ENCODE results near the gene CEACAM8. TPM values are rescaled to one million over a fixed set of nuclear protein-coding genes. Genes with fewer than 3 reads are reported as not detected.

Gene CEACAM8
- total and polyA plus RNA-seq, 2 donors, result 0.11 TPM; not detected in 1

GRCh38 chr19:42601811-42602443 is 7.2 kb upstream of the CEACAM8 start:
- no peak overlapping the region for H3K27ac ChIP-seq (ENCODE audit: low read depth)
- no peaks in the 10 kb centered on the region for H3K36me3 ChIP-seq (ENCODE audit: insufficient read depth)
- WGBS, result 27% methylated on average over 5 of the region's 5 CpGs
- H3K4me1 ChIP-seq (ENCODE audit: insufficient read depth), result no peaks in the 10 kb centered on the region
- no peak overlapping the region for H3K4me3 ChIP-seq (ENCODE audit: low read depth, low read length)
- no peak for DNase-seq (ENCODE audit: extremely low spot score)

GRCh38 chr19:42596391-42597072 is 1.8 kb upstream of the CEACAM8 start:
- 17% methylated on average over 16 of the region's 16 CpGs for WGBS

GRCh38 chr19:42595550-42596172 is 937 bp upstream of the CEACAM8 start:
- no peak for DNase-seq (ENCODE audit: extremely low spot score)
- WGBS, result 79% methylated on average over 11 of the region's 11 CpGs
- no peak overlapping the region for H3K27ac ChIP-seq (ENCODE audit: low read depth)

More at GRCh38 chr19:42596391-42597072, 1.8 kb upstream of the CEACAM8 start:
- no peaks in the 10 kb centered on the region for H3K4me1 ChIP-seq (ENCODE audit: insufficient read depth)
- no peaks in the 10 kb centered on the region for H3K36me3 ChIP-seq (ENCODE audit: insufficient read depth)
- H3K27ac ChIP-seq (ENCODE audit: low read depth), result no peak overlapping the region
- DNase-seq (ENCODE audit: extremely low spot score), result no peak
- no peak overlapping the region for H3K4me3 ChIP-seq (ENCODE audit: low read depth, low read length)

GRCh38 chr19:42589792-42590191 is 4.9 kb downstream of the CEACAM8 start:
- Histone ChIP-seq H3K27ac (ENCODE audit: low read depth) (no peak overlapping the region), H3K4me3 (ENCODE audit: low read depth, low read length) (no peak overlapping the region), H3K36me3 (ENCODE audit: insufficient read depth) (no peaks in the 10 kb centered on the region), H3K4me1 (ENCODE audit: insufficient read depth) (no peaks in the 10 kb centered on the region)
- WGBS, result 85% methylated on average over 7 of the region's 7 CpGs
- no peak for DNase-seq (ENCODE audit: extremely low spot score)

More at GRCh38 chr19:42595550-42596172, 937 bp upstream of the CEACAM8 start:
- H3K4me3 ChIP-seq (ENCODE audit: low read depth, low read length), result no peak overlapping the region
- H3K4me1 ChIP-seq (ENCODE audit: insufficient read depth), result no peaks in the 10 kb centered on the region
- H3K36me3 ChIP-seq (ENCODE audit: insufficient read depth), result no peaks in the 10 kb centered on the region

GRCh38 chr19:42584466-42584865 is 10.3 kb downstream of the CEACAM8 start:
- Histone ChIP-seq H3K4me3 (ENCODE audit: low read depth, low read length) (no peak overlapping the region), H3K4me1 (ENCODE audit: insufficient read depth) (no peaks in the 10 kb centered on the region), H3K27ac (ENCODE audit: low read depth) (no peak overlapping the region), H3K36me3 (ENCODE audit: insufficient read depth) (no peaks in the 10 kb centered on the region)
- no peak for DNase-seq (ENCODE audit: extremely low spot score)

- Histone ChIP-seq H3K36me3 (ENCODE audit: insufficient read depth) (no peaks in the 10 kb centered on the region), H3K4me1 (ENCODE audit: insufficient read depth) (no peaks in the 10 kb centered on the region), H3K27ac (ENCODE audit: low read depth) (no peak overlapping the region), H3K4me3 (ENCODE audit: low read depth, low read length) (no peak overlapping the region)
- 35% methylated on average over 1 of the region's 1 CpG for WGBS
- no peak for DNase-seq (ENCODE audit: extremely low spot score)
Measured at GRCh38 chr19:42577016-42577415, 17.7 kb downstream of the CEACAM8 start.

GRCh38 chr19:42576241-42576640 is 18.5 kb downstream of the CEACAM8 start:
- H3K36me3 ChIP-seq (ENCODE audit: insufficient read depth), result no peaks in the 10 kb centered on the region
- H3K4me1 ChIP-seq (ENCODE audit: insufficient read depth), result no peaks in the 10 kb centered on the region
- no peak for DNase-seq (ENCODE audit: extremely low spot score)
- H3K27ac ChIP-seq (ENCODE audit: low read depth), result no peak overlapping the region
- 83% methylated on average over 2 of the region's 2 CpGs for WGBS
- H3K4me3 ChIP-seq (ENCODE audit: low read depth, low read length), result no peak overlapping the region

GRCh38 chr19:42573642-42574041 is 21.1 kb downstream of the CEACAM8 start:
- Histone ChIP-seq H3K27ac (ENCODE audit: low read depth) (no peak overlapping the region), H3K36me3 (ENCODE audit: insufficient read depth) (no peaks in the 10 kb centered on the region), H3K4me3 (ENCODE audit: low read depth, low read length) (no peak overlapping the region), H3K4me1 (ENCODE audit: insufficient read depth) (no peaks in the 10 kb centered on the region)
- DNase-seq (ENCODE audit: extremely low spot score), result no peak
- WGBS, result 37% methylated on average over 1 of the region's 1 CpG

GRCh38 chr19:42571116-42571515 is 23.6 kb downstream of the CEACAM8 start:
- H3K36me3 ChIP-seq (ENCODE audit: insufficient read depth), result no peaks in the 10 kb centered on the region
- H3K4me3 ChIP-seq (ENCODE audit: low read depth, low read length), result no peak overlapping the region
- H3K27ac ChIP-seq (ENCODE audit: low read depth), result no peak overlapping the region
- no peaks in the 10 kb centered on the region for H3K4me1 ChIP-seq (ENCODE audit: insufficient read depth)
- 49% methylated on average over 2 of the region's 2 CpGs for WGBS
- no peak for DNase-seq (ENCODE audit: extremely low spot score)

GRCh38 chr19:42569193-42569592 is 25.5 kb downstream of the CEACAM8 start:
- H3K36me3 ChIP-seq (ENCODE audit: insufficient read depth), result no peaks in the 10 kb centered on the region
- H3K27ac ChIP-seq (ENCODE audit: low read depth), result no peak overlapping the region
- no peak overlapping the region for H3K4me3 ChIP-seq (ENCODE audit: low read depth, low read length)
- H3K4me1 ChIP-seq (ENCODE audit: insufficient read depth), result no peaks in the 10 kb centered on the region
- WGBS, result 65% methylated on average over 2 of the region's 2 CpGs
- no peak for DNase-seq (ENCODE audit: extremely low spot score)

- no peak overlapping the region for H3K27ac ChIP-seq (ENCODE audit: low read depth)
- DNase-seq (ENCODE audit: extremely low spot score), result no peak
- H3K4me3 ChIP-seq (ENCODE audit: low read depth, low read length), result no peak overlapping the region
- 69% methylated on average over 4 of the region's 4 CpGs for WGBS
- no peaks in the 10 kb centered on the region for H3K36me3 ChIP-seq (ENCODE audit: insufficient read depth)
- no peaks in the 10 kb centered on the region for H3K4me1 ChIP-seq (ENCODE audit: insufficient read depth)
Measured at GRCh38 chr19:42568006-42568405, 26.7 kb downstream of the CEACAM8 start.

GRCh38 chr19:42567567-42567966 is 27.2 kb downstream of the CEACAM8 start:
- WGBS, result 89% methylated on average over 4 of the region's 4 CpGs
- DNase-seq (ENCODE audit: extremely low spot score), result no peak
- H3K4me3 ChIP-seq (ENCODE audit: low read depth, low read length), result no peak overlapping the region
- no peaks in the 10 kb centered on the region for H3K36me3 ChIP-seq (ENCODE audit: insufficient read depth)
- H3K27ac ChIP-seq (ENCODE audit: low read depth), result no peak overlapping the region
- no peaks in the 10 kb centered on the region for H3K4me1 ChIP-seq (ENCODE audit: insufficient read depth)

- 19% methylated on average over 7 of the region's 7 CpGs for WGBS
- Histone ChIP-seq H3K36me3 (ENCODE audit: insufficient read depth) (no peaks in the 10 kb centered on the region), H3K27ac (ENCODE audit: low read depth) (no peak overlapping the region), H3K4me1 (ENCODE audit: insufficient read depth) (no peaks in the 10 kb centered on the region), H3K4me3 (ENCODE audit: low read depth, low read length) (no peak overlapping the region)
- no peak for DNase-seq (ENCODE audit: extremely low spot score)
Measured at GRCh38 chr19:42563352-42564210, 31.1 kb downstream of the CEACAM8 start.

Measured in urinary bladder (tissue), 4 donors.